Thoracic aorta (tissue), 2 donors: ENCODE data around the gene KCNH6. TPM values are rescaled to one million over a fixed set of nuclear protein-coding genes. Genes with fewer than 3 reads are reported as not detected.

ENCODE experiments used
- ATAC-seq: fragments of 150-250 bp; one replicate; pipeline ENCODE4 v1.8.0; 2017; ENCODE audit warnings: low read depth; ENCODE audit not compliant: insufficient number of reproducible peaks, low FRiP score
- DNase-seq: peaks from one replicate; pipeline ENCODE4 v3.0.0-alpha.2; 2020; ENCODE audit warnings: low spot score
- H3K27ac ChIP-seq, 2 donors: fragments of 200-600 bp; sonication (generic); 1 replicate in 1 of 2; 2 replicates in 1 of 2; pipeline ENCODE4 v1.5.1; 2016; ENCODE audit warnings: mild to moderate bottlenecking in 2 of 2, moderate library complexity in 2 of 2
- H3K27me3 ChIP-seq: fragments of 200-600 bp; sonication (generic); replicated peaks from 2 replicates; pipeline ENCODE4 v1.6.0; 2016; ENCODE audit warnings: mild to moderate bottlenecking; ENCODE audit not compliant: insufficient read depth
- H3K36me3 ChIP-seq: fragments of 200-600 bp; sonication (generic); one replicate; pipeline ENCODE4 v1.5.1; 2016
- H3K4me1 ChIP-seq, 2 donors: fragments of 200-600 bp; sonication (generic); 1 replicate in 1 of 2; 2 replicates in 1 of 2; pipeline versions ENCODE4 v1.5.1 to v1.6.0; 2016; ENCODE audit warnings: low read depth in 2 of 2, mild to moderate bottlenecking in 1 of 2; ENCODE audit not compliant: control insufficient read depth in 1 of 2
- H3K4me3 ChIP-seq: fragments of 200-600 bp; sonication (generic); 2 replicates; pipeline ENCODE4 v1.5.1; 2016; ENCODE audit warnings: mild to moderate bottlenecking
- H3K9me3 ChIP-seq: fragments of 200-600 bp; sonication (generic); 2 replicates; pipeline ENCODE4 v1.5.1; 2016
- total RNA-seq, 2 donors: library from RNA; depleted of rRNA; stranded (reverse); fragments of >200 nt; gene quantifications; one replicate each; pipeline versions ENCODE4 v1.1.0 to v1.2.3, GENCODE V29; 2016
- TF ChIP-seq, protein P1 (sequence below): fragments of 200-600 bp; sonication (generic); IDR thresholded peaks from one replicate; pipeline ENCODE4 v1.5.1; 2019; ENCODE audit warnings: antibody characterized with exemption

Gene KCNH6
- total RNA-seq, 2 donors from 2014 or later: not detected

- no peak overlapping the region for H3K4me3 ChIP-seq
- peaks cover 10 to 24% of the 10 kb centered on the region in 2 donors for H3K4me1 ChIP-seq
- ATAC-seq (no peak), DNase-seq (no peak)
- H3K36me3 ChIP-seq: no peaks in the 10 kb centered on the region
- TF ChIP-seq, protein P1, sequence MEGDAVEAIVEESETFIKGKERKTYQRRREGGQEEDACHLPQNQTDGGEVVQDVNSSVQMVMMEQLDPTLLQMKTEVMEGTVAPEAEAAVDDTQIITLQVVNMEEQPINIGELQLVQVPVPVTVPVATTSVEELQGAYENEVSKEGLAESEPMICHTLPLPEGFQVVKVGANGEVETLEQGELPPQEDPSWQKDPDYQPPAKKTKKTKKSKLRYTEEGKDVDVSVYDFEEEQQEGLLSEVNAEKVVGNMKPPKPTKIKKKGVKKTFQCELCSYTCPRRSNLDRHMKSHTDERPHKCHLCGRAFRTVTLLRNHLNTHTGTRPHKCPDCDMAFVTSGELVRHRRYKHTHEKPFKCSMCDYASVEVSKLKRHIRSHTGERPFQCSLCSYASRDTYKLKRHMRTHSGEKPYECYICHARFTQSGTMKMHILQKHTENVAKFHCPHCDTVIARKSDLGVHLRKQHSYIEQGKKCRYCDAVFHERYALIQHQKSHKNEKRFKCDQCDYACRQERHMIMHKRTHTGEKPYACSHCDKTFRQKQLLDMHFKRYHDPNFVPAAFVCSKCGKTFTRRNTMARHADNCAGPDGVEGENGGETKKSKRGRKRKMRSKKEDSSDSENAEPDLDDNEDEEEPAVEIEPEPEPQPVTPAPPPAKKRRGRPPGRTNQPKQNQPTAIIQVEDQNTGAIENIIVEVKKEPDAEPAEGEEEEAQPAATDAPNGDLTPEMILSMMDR: no peak
- no peaks in the 10 kb centered on the region for H3K27me3 ChIP-seq
- H3K9me3 ChIP-seq: no peaks in the 10 kb centered on the region
- no peak overlapping the region for H3K27ac ChIP-seq
Measured at GRCh38 chr17:63479495-63480184, 43.5 kb upstream of the KCNH6 start.

DNA sequence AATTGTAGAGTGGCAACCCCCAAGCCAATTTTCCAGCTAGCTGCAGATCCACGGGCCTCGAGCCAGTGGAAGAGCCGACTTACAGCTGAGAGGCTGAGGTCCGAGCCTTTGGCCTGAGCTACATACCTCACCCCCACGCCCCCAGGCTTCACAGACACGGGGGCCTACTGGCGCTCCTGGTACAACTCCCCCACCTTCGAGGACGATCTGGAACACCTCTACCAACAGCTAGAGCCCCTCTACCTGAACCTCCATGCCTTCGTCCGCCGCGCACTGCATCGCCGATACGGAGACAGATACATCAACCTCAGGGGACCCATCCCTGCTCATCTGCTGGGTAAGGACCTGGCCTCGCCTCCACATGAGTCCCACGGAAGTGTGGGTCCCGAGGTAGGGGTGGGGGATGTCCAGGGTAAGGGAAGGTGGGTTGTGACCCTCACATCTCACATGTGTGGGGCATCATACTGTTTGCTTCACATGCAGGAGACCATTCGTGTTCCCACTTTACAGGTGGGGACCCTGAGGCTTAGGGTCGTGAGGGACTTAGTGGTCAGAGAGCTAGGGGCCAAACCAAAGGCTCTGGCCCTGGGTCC lies 42.9 kb upstream of the KCNH6 start:
- Histone ChIP-seq H3K4me3 (no peak overlapping the region), H3K27me3 (no peaks in the 10 kb centered on the region), H3K27ac (no peak overlapping the region), H3K36me3 (no peaks in the 10 kb centered on the region), H3K4me1 (peaks cover 10 to 24% of the 10 kb centered on the region in 2 donors), H3K9me3 (no peaks in the 10 kb centered on the region)
- DNase-seq (no peak), ATAC-seq (no peak)
- TF ChIP-seq, protein P1: no peak

- Histone ChIP-seq H3K27ac (no peak overlapping the region), H3K4me3 (no peak overlapping the region), H3K36me3 (no peaks in the 10 kb centered on the region), H3K27me3 (no peaks in the 10 kb centered on the region), H3K9me3 (no peaks in the 10 kb centered on the region), H3K4me1 (peaks cover 10 to 24% of the 10 kb centered on the region in 2 donors)
- DNase-seq (no peak), ATAC-seq (no peak)
- TF ChIP-seq, protein P1: no peak
Measured at GRCh38 chr17:63480826-63481487, 42.2 kb upstream of the KCNH6 start.

GRCh38 chr17:63481488-63481870 lies 41.7 kb upstream of the KCNH6 start:
- Histone ChIP-seq H3K4me1 (peaks cover 10 to 22% of the 10 kb centered on the region in 2 donors), H3K27me3 (no peaks in the 10 kb centered on the region), H3K4me3 (no peak overlapping the region), H3K9me3 (no peaks in the 10 kb centered on the region), H3K27ac (no peak overlapping the region), H3K36me3 (no peaks in the 10 kb centered on the region)
- TF ChIP-seq, protein P1: no peak
- no peak for ATAC-seq
- no peak for DNase-seq

DNA sequence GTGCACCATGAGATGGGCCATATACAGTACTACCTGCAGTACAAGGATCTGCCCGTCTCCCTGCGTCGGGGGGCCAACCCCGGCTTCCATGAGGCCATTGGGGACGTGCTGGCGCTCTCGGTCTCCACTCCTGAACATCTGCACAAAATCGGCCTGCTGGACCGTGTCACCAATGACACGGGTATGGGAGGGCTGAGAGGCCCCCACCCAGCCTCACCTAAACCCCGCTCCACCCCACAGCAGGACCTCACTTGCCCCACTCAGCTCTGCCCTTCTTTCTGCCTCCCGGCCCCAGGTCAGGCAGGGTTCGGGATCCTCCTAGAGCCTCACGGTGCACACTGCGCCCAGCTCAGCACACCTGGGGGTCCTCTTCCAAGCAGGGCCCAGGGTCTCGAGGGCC lies 40.6 kb upstream of the KCNH6 start:
- H3K9me3 ChIP-seq: no peaks in the 10 kb centered on the region
- H3K27me3 ChIP-seq: no peaks in the 10 kb centered on the region
- TF ChIP-seq, protein P1: no peak
- DNase-seq (no peak), ATAC-seq (no peak)
- H3K27ac ChIP-seq: no peak overlapping the region
- H3K4me1 ChIP-seq: peaks cover 9 to 12% of the 10 kb centered on the region in 2 donors
- no peaks in the 10 kb centered on the region for H3K36me3 ChIP-seq
- H3K4me3 ChIP-seq: no peak overlapping the region
